GM18858 (cell line): ENCODE measurements around the gene OR5B2.
"Not testable (repeated sequence)": the region's sequence is repeated elsewhere in the genome, so short reads cannot be mapped to it uniquely, and the experiment has no call there.

Experiments used
- ATAC-seq: cut with Tn5 transposase; IDR thresholded peaks from one replicate; pipeline ENCODE4 v1.9.1; 2021; ENCODE audit not compliant: unreplicated experiment

Gene OR5B2

DNA sequence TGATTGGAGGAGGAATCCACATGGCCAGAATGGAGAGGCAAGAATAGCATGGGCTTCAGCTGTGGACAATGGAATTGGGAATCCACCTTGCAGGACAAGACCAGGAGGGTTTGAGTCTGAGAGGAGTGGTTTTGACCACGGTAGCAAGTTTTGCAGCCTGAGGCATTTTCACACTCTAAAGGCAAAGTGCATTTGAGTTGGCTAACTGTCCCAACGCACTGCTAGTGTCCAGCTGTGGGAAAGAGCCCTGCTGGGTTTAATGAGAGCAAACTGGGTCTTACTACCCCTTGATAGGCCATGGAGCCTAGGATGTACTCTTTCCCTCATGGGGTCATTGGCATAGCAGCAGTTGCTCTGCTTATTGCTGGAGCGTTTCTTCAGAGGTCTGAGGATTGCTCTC, at the start of gene OR5B2:
TSS of gene OR5B2 (minus strand) at position 101 of the 400 bp plus-strand sequence. CDS start 4,860 bp downstream, outside the sequence.
- no peak for ATAC-seq

DNA sequence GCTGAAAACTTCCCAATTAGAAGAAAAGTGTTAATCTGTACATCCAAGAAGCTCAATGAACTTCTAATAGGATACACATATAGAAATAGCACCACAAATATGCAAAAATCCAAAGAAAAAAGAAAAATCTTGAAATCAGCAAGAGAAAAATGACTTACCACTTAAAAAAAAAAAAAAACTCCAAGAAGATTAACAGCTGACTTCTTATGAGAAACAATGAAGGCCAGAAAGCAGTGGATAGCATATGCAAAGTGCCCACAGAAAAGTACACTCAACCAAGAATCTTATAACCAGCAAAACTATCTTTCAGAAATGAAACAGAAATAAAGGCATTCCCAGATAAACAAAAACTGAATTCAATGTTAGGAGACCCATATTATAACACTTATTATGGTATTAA, 44.0 kb upstream of the OR5B2 start:
- no peak for ATAC-seq

DNA sequence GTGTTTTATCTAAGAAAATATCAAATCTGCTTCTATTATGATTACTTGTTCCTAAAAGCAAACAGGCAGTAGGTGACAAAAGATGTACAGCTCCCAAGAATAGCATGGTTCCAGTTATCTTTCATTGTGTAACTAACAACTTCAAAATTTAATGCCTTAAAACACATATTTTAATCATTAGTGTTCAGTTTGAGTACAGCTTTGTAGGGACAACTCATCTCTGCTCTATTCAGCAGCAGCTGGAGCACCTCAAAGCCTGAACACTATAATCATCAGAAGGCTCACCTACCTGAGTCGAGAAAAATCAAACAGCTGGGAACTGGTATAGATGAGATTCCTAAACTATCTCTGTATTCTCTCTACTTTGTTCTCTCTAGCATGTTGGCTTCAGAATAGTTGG, 38.4 kb upstream of the OR5B2 start:
- ATAC-seq: no peak

DNA sequence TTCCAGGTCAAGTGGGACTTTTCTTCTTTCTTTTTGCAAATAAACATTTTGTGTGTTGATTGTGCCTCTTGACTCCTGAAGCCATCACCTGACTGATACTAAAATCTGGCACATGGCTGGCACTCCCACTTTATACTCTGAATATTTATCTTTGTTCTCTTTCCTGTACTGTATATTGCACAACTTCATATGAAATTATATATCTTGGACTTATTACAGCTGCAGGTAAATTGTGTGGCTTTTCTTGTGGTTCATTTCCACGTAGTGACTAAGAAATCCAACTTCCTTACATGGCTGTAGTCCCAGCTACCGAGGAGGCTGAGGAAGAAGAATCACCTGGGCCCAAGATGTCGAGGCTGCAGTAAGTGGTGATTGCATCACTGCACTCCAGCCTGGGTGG, 37.8 kb upstream of the OR5B2 start:
- ATAC-seq: no peak

DNA sequence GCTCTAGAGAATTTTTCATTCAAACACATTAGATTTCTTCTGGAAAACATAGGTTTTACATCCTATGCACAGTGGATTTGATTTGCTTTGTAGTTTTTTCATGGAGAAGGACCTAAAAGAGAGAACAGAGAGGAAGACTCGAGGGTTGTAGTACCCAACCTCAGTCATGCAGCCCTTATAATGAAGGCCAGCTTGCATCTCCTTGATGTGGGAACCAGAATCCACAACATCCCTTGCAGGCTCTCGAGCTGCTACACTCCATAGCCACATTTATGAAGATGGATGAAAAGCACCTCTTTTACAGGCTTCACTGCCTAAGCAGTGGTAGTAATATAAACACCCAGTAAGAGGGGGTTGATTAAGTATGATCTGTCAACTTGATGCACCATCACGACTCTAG, 23.7 kb upstream of the OR5B2 start:
- no peak for ATAC-seq

DNA sequence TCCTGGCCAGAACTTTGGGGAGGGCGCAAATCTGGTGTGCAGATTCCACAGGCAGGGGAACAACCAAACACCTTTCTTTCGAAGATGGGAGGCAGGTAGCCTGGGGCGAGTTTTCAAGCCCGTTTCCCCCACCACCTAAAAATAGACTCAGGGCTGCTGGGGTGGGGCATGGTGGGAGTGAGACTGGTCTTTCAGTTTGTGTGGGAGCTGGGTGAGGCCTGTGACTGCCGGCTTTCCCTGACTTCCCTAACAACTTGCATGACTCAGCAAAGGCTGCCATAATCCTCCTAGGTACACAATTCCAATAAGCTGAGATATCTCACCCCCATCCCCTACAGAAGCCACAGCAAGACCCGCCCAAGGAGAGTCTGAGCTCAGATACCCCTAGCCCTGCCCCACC, 18.4 kb upstream of the OR5B2 start:
- ATAC-seq: no peak

DNA sequence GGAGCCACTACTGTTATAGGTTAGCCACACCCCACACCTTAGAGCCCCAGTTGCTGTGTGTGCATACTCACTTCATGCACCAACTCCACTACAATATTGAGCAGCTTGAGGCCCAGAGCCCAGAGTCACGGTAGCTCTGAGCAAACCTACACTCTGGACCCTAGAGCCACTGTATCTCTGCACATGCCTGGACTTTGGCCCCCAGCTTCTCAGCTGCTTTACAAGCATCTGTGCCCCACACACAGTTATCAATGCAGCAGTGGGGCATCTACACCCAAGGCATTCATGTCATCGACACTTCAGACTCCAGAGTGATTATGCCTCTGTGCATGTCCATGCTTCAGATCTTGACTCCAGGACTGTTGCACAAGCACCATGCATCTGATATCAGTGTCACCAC, 16.4 kb upstream of the OR5B2 start:
- ATAC-seq: no peak

DNA sequence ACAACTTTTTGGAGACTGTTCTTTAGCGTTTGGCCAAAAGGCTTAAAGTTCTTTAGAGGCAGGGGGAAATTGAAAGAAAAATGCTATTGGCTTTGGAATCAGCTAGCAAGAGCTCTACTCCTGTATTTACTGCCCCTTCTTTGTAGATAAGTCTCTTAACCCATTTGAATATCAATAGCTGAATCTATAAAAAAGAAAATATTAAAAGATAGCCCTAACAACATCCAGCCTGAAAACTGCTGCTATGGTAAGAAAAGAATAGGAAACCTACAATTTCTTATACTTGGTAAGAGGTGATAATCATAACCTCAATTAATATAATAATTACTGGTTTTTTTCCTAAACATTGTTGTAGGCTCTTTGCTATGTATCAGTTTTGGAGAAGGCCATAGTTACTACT, 14.2 kb upstream of the OR5B2 start, which contains the start of gene OR5B12:
TSS of gene OR5B12 (minus strand) at position 101 of the 400 bp plus-strand sequence. CDS start 2,085 bp downstream, outside the sequence.
- no peak for ATAC-seq

DNA sequence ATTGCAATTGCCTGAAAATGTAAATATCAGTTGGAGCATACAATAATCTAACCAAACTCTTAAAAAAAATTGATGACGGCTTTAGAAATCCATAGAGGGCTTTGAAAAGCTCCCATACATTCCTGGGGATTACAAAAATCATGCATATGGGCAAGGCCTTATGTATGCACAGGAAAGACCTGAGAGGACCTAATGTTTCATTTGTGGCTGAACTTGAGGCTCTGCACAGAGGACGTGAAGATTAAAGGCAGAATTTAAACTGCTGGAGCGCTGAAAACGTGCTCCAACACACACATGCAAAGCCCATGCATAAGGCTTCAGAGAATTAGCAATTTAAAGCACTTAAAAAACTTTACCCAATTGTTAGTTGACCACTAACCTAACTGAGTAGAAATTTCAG, 10.6 kb upstream of the OR5B2 start:
- ATAC-seq: no peak

DNA sequence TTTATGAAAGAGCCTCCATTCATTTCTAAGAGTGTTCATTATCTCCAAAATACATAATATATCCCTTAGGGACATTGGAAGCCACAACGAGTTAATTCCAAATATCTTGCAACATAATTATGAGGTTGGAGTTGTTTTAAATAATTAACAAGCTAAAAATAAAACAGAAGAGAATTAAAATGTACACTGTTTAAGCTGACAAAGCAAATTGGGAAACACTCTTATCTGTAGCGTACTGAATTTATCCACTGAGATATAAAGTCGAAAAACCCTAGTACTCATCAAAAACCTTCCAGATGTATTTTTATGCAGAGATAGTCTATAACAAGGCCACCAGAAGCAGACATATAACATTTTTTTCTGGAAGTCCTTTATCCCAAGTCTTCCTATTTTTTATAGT, 6.3 kb upstream of the OR5B2 start:
- ATAC-seq: no peak

DNA sequence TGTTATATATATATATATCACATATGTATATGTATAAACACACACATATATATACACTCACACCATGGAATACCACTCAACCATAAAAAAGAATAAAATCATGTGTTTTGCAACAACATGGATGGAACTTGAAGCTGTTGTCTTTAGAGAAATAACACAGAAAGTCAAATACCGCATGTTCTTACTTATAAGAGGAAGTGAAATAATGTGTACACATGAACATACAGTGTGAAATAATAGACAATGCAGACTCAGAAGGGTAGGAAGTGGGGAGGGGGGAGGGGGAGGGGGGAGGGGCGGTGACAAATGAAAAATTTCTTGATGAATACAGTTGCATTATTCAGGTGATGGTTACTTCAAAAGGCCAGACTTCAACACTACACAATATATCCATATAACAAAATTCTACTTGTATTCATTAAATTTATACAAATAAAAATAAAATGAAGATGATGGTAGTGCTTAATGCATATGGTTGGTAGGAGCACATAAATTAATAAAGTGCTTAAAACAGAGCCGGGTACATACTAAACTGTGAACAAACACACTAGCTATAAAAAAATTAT, 5.8 kb upstream of the OR5B2 start:
- peak; percentile 84 for ATAC-seq

DNA sequence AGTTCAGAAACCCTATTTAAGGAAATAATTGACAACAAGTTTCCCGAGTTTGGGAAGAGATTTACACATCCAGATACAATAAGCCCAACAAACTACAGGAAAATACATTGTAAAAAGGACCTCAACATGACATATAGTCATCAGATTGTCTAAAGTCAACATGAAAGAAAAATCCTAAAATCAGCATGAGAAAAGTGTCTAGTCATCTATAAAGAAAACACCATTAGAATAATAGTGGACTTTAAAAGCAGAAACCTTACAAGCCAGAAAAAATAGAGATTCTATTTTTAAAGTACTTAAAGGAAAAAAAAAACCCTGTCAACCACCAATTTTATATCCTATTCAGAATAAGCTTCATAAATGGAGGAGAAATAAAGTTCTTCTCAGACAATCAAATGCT, 1.4 kb upstream of the OR5B2 start:
- ATAC-seq: no peak

DNA sequence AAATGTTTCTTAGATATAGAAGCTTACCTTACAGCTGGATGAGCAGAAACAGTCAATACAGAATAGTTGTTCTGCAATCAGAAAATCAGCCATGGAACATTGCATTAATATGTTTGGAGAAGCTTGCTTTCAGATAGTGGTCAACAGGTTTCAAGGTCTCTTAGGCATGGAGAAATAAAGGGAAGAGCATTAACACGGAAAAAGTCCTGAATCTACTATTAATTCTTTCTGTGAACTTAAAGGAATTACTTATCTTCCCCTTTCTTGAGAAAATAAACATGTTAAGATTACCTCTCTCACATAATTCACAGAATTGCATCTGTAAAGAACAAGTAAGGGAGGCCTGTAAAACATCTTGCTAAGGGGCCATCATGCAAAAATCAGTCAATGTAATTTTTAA, 21.1 kb downstream of the OR5B2 start, which contains the start of gene OR5B3:
TSS of gene OR5B3 (minus strand) at position 101 of the 400 bp plus-strand sequence. CDS start 3,465 bp downstream, outside the sequence.
- no peak for ATAC-seq

DNA sequence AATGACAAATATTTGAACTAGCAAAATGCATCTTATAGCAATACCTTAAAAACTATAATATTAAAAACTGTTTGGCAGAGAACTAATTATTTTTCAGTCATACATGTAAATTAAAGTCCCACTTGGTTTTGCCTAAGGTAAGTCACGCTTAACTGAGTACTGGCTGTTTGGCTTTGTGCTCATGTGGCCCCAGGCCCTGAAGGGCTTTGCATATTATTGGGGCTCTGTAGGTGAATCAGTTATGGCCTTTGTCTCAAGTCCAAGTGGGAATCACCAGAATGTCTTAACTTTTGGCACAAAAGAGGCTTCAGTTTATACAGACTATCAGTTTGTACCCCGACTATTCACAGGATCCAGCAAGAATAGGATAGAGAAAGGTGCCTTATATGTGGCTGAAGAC, 28.3 kb downstream of the OR5B2 start:
- ATAC-seq: not testable (repeated sequence)

DNA sequence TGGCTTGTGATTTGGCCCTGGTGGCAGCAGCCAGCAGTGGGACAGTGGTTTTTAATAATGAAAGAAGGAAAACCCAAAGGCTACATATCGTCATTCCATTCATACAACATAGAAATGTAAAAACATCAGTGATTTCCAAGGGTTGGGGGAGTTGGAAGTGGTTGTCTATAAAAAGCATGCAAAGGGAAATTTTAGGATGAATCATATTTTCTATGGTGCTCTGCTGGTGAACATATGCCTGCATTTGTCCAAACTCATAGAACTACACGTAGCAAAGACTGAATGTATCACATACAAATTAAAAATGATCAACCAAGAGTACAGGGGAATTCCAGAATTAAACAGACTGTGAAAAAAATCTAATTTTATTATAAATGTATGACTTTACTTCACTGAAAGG, 32.3 kb downstream of the OR5B2 start:
- ATAC-seq: no peak

DNA sequence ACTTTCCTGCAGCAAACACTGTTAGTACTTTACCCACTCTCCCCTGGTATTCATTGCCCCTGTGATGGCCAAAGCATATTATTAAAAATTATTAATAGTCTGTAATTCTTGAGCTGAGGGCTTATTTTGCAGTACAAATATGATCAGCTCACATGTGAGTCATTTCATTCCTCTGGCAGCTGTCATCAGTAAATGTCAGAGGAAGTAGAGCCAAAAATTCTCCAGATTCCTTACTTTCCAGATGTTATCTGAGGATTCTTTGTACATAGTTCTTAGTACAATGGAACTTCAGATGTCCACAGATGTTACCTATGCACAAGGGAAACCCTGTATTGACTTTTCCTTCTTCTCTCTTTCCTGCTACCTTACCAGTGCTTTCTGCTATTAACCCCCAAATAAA, 33.7 kb downstream of the OR5B2 start:
- no peak for ATAC-seq

DNA sequence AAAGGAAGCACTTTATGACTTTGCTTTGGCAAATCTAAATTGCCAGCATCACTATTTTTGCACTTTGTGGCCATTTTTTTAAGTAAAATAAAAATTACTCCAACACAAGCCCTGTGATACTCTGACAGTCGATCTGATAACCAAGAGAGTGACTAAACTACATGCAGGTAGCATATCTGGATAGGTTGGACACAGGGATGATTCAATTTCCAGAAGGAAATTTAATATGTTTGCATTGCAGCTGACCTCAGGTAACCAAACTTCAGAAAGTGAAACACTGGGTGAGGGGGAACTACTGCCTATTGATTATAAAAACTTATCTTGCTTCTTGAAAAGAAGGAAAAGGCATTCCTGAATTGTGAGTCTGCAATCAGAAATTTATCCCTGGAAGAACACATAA, 35.2 kb downstream of the OR5B2 start:
- ATAC-seq: no peak

DNA sequence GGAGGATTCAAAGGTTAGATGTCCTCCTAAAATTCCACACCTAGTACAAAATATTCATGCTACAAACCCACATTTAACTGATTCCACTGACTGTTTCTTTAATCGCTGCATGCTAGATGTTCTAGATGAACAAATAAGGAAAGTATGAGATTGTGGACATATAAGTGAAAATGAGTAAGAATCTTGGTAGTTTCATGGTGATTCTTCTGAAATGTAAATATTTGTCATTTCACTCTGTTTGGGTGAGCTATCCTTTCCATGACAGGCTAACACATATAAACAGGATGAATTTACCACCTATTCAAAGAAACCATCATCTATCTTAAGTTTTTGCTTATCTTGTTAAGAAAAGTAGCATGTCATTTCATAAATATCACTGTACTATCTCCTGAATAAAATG, 36.0 kb downstream of the OR5B2 start:
- ATAC-seq: no peak

DNA sequence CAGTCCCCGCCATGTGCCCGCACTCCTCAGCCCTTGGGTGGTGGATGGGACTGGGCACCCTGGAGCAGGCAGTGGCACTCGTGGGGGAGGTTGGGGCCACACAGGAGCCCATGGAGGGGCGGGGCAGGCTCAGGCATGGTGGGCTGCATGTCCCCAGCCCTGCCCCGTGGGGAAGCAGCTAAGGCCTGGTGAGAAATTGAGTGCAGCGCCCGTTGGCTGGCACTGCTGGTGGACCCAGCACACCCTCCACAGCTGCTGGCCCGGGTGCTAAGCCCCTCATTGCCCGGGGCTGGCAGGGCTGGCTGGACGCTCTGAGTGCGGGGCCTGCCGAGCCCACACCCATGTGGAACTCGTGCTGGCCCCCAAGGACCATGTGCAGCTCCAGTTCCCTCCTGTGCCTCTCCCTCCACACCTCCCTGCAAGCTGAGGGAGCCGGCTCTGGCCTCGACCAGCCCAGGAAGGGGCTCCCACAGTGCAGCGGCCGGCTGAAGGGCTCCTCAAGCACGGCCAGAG, 37.3 kb downstream of the OR5B2 start:
- no peak for ATAC-seq
